Trophoblast cell (in vitro differentiated cells and primary cell): ENCODE data around the gene NDRG3.

Source experiments
- DNase-seq, 2 donors: peaks; one replicate each; pipeline ENCODE4 v3.0.0-alpha.2; 2016
- H2AFZ ChIP-seq: 2 replicates; pipeline ENCODE4 v1.6.1; 2013; ENCODE audit warnings: low read length, moderate library complexity, mild to moderate bottlenecking; ENCODE audit not compliant: insufficient read depth, poor library complexity
- H2AK5ac ChIP-seq: 2 replicates; pipeline ENCODE4 v1.6.1; 2013; ENCODE audit warnings: mild to moderate bottlenecking, low read length
- H2BK120ac ChIP-seq: 2 replicates; pipeline ENCODE4 v1.6.1; 2013; ENCODE audit warnings: low read length, mild to moderate bottlenecking, moderate library complexity; ENCODE audit not compliant: insufficient read depth, poor library complexity
- H2BK12ac ChIP-seq: 2 replicates; pipeline ENCODE4 v1.6.1; 2013; ENCODE audit warnings: mild to moderate bottlenecking, low read length, moderate library complexity
- H2BK5ac ChIP-seq: 2 replicates; pipeline ENCODE4 v1.6.1; 2013; ENCODE audit warnings: low read length, low read depth, moderate library complexity, mild to moderate bottlenecking; ENCODE audit not compliant: poor library complexity
- H3K14ac ChIP-seq: 2 replicates; pipeline ENCODE4 v1.6.1; 2013; ENCODE audit warnings: mild to moderate bottlenecking, low read length
- H3K18ac ChIP-seq: 2 replicates; pipeline ENCODE4 v1.6.1; 2013; ENCODE audit warnings: mild to moderate bottlenecking, low read length
- H3K23ac ChIP-seq: 2 replicates; pipeline ENCODE4 v1.6.1; 2013; ENCODE audit warnings: low read length
- H3K27ac ChIP-seq: 2 replicates; pipeline ENCODE4 v1.5.1; 2013; ENCODE audit warnings: low read depth, mild to moderate bottlenecking, inconsistent platforms, low read length, moderate library complexity
- H3K27me3 ChIP-seq: 2 replicates; pipeline ENCODE4 v1.6.1; 2013; ENCODE audit warnings: inconsistent platforms, mild to moderate bottlenecking, low read length, moderate library complexity; ENCODE audit not compliant: insufficient read depth
- H3K36me3 ChIP-seq, 2 experiments: 1 replicate in 1 of 2; 2 replicates in 1 of 2; pipeline ENCODE4 v1.6.1; 2013; ENCODE audit warnings: low read length in 2 of 2, mild to moderate bottlenecking in 2 of 2, moderate library complexity in 1 of 2; ENCODE audit not compliant: insufficient read depth in 2 of 2, control insufficient read depth in 1 of 2
- H3K4ac ChIP-seq: 2 replicates; pipeline ENCODE4 v1.6.1; 2013; ENCODE audit warnings: low read depth, mild to moderate bottlenecking, low read length, moderate library complexity
- H3K4me1 ChIP-seq, 2 experiments: 1 replicate in 1 of 2; 2 replicates in 1 of 2; pipeline ENCODE4 v1.6.1; 2013; ENCODE audit warnings: low read length in 2 of 2, mild to moderate bottlenecking in 2 of 2, moderate library complexity in 1 of 2; ENCODE audit not compliant: insufficient read depth in 2 of 2, control insufficient read depth in 1 of 2
- H3K4me2 ChIP-seq: 2 replicates; pipeline ENCODE4 v1.6.1; 2013; ENCODE audit warnings: inconsistent platforms, mild to moderate bottlenecking, low read length, moderate library complexity
- H3K4me3 ChIP-seq: 2 replicates; pipeline ENCODE4 v1.5.1; 2013; ENCODE audit warnings: mild to moderate bottlenecking, low read depth, low read length, inconsistent platforms
- H3K79me1 ChIP-seq: one replicate; pipeline ENCODE4 v1.6.1; 2013; ENCODE audit warnings: low read length
- H3K79me2 ChIP-seq: 2 replicates; pipeline ENCODE4 v1.6.1; 2013; ENCODE audit warnings: low read length, mild to moderate bottlenecking; ENCODE audit not compliant: control insufficient read depth, insufficient read depth, poor library complexity
- H3K9ac ChIP-seq: 2 replicates; pipeline ENCODE4 v1.6.1; 2013; ENCODE audit warnings: mild to moderate bottlenecking, low read length
- H3K9me3 ChIP-seq: 2 replicates; pipeline ENCODE4 v1.6.1; 2013; ENCODE audit warnings: low read depth, mild to moderate bottlenecking, control low read depth, inconsistent platforms, low read length; ENCODE audit not compliant: insufficient read depth
- H4K12ac ChIP-seq: 2 replicates; pipeline ENCODE4 v1.6.1; 2013; ENCODE audit warnings: low read depth, mild to moderate bottlenecking, low read length, moderate library complexity
- H4K8ac ChIP-seq: 2 replicates; pipeline ENCODE4 v1.6.1; 2013; ENCODE audit warnings: low read depth, mild to moderate bottlenecking, low read length, moderate library complexity
- H4K91ac ChIP-seq: one replicate; pipeline ENCODE4 v1.6.1; 2013; ENCODE audit warnings: low read depth, mild to moderate bottlenecking, low read length, moderate library complexity
- WGBS: extraction: QIAGEN DNeasy Blood & Tissue Kit; methylation state at CpG from one replicate; pipeline ENCODE4 v1.1.7; 2013; ENCODE audit warnings: missing lambda C conversion rate; ENCODE audit not compliant: insufficient read length, insufficient coverage; ENCODE audit errors: extremely low coverage; 5-methylcytosine and 5-hydroxymethylcytosine counted together

Gene NDRG3

GRCh38 chr20:36773597-36774390 lies 27.9 kb upstream of the NDRG3 start, which contains the start of gene DSN1:
TSS of gene DSN1 (minus strand) at chr20:36773763. CDS start at chr20:36771458, 2,305 bp downstream.
- peak within 1 kb of the TSS; percentile 84 for H3K4me2 ChIP-seq
- H3K4me1 ChIP-seq = no peaks in the 10 kb centered on the region
- H3K23ac ChIP-seq = no peak within 1 kb of the TSS
- H3K9ac ChIP-seq = peak within 1 kb of the TSS; percentile 96
- peak within 1 kb of the TSS; percentile 86 for H3K18ac ChIP-seq
- peak within 1 kb of the TSS; percentile 94 for H4K12ac ChIP-seq
- no peaks in the 10 kb centered on the region for H3K27me3 ChIP-seq
- peaks cover 9% of the 10 kb centered on the region for H3K79me1 ChIP-seq
- H2AFZ ChIP-seq = peak within 1 kb of the TSS; percentile 94
- peak within 1 kb of the TSS; percentile 73 for H3K4ac ChIP-seq
- H2AK5ac ChIP-seq = peak within 1 kb of the TSS; percentile 67
- H3K79me2 ChIP-seq = peaks cover 8% of the 10 kb centered on the region
- H3K27ac ChIP-seq = peak within 1 kb of the TSS; percentile 70
- peak within 1 kb of the TSS; percentile 92 for H3K14ac ChIP-seq
- H3K36me3 ChIP-seq = peaks cover 3 to 7% of the 10 kb centered on the region in 2 experiments
- H2BK5ac ChIP-seq = peak within 1 kb of the TSS; percentile 88
- H4K91ac ChIP-seq = peak within 1 kb of the TSS; percentile 97
- DNase-seq = peak; percentile 99 to 100
- no CpG with 5 or more reads among the region's 61 CpGs for WGBS
- no peaks in the 10 kb centered on the region for H3K9me3 ChIP-seq
- no peak within 1 kb of the TSS for H2BK12ac ChIP-seq
- peak within 1 kb of the TSS; percentile 77 for H2BK120ac ChIP-seq
- H3K4me3 ChIP-seq = peak within 1 kb of the TSS; percentile 81
- peak within 1 kb of the TSS; percentile 98 for H4K8ac ChIP-seq

GRCh38 chr20:36773107-36773596 lies 27.3 kb upstream of the NDRG3 start:
- H3K79me1 ChIP-seq = peaks cover 9% of the 10 kb centered on the region
- H3K4me2 ChIP-seq = peak overlapping the region; percentile 81
- H4K12ac ChIP-seq = peak overlapping the region; percentile 57
- no peaks in the 10 kb centered on the region for H3K4me1 ChIP-seq
- H3K9ac ChIP-seq = peak overlapping the region; percentile 85
- H3K27ac ChIP-seq = peak overlapping the region; percentile 35
- peak overlapping the region; percentile 81 for H3K4me3 ChIP-seq
- no peak overlapping the region for H2BK12ac ChIP-seq
- peak overlapping the region; percentile 78 for H4K91ac ChIP-seq
- peak overlapping the region; percentile 11 for H2AK5ac ChIP-seq
- H3K14ac ChIP-seq = peak overlapping the region; percentile 82
- H2BK5ac ChIP-seq = peak overlapping the region; percentile 47
- no peak overlapping the region for H3K23ac ChIP-seq
- H3K18ac ChIP-seq = peak overlapping the region; percentile 86
- peaks cover 8% of the 10 kb centered on the region for H3K79me2 ChIP-seq
- peak overlapping the region; percentile 47 for H2AFZ ChIP-seq
- peak overlapping the region; percentile 82 for H4K8ac ChIP-seq
- H2BK120ac ChIP-seq = peak overlapping the region; percentile 49
- no peaks in the 10 kb centered on the region for H3K27me3 ChIP-seq
- H3K4ac ChIP-seq = peak overlapping the region; percentile 52
- H3K9me3 ChIP-seq = no peaks in the 10 kb centered on the region
- no CpG with 5 or more reads among the region's 28 CpGs for WGBS
- DNase-seq = no peak
- H3K36me3 ChIP-seq = peaks cover 3 to 7% of the 10 kb centered on the region in 2 experiments

GRCh38 chr20:36770680-36771079 lies 24.8 kb upstream of the NDRG3 start:
- Histone ChIP-seq H3K4me2 (no peak overlapping the region), H3K27ac (no peak overlapping the region), H3K79me2 (peaks cover 8% of the 10 kb centered on the region), H2AFZ (no peak overlapping the region), H4K8ac (no peak overlapping the region), H2AK5ac (no peak overlapping the region), H2BK12ac (no peak overlapping the region), H3K18ac (no peak overlapping the region), H3K36me3 (peaks cover 9 to 12% of the 10 kb centered on the region in 2 experiments), H3K14ac (no peak overlapping the region), H3K23ac (no peak overlapping the region), H3K4me3 (no peak overlapping the region), H2BK120ac (no peak overlapping the region), H3K9ac (no peak overlapping the region), H3K4me1 (no peaks in the 10 kb centered on the region), H4K12ac (no peak overlapping the region), H3K4ac (no peak overlapping the region), H3K9me3 (no peaks in the 10 kb centered on the region), H3K27me3 (no peaks in the 10 kb centered on the region), H2BK5ac (no peak overlapping the region), H3K79me1 (peaks cover 9% of the 10 kb centered on the region), H4K91ac (no peak overlapping the region)
- WGBS = no CpG with 5 or more reads among the region's 7 CpGs
- no peak for DNase-seq

GRCh38 chr20:36768768-36769430 lies 23.0 kb upstream of the NDRG3 start:
- no peaks in the 10 kb centered on the region for H3K4me1 ChIP-seq
- no peak overlapping the region for H3K4ac ChIP-seq
- H2BK12ac ChIP-seq = no peak overlapping the region
- no peak overlapping the region for H4K91ac ChIP-seq
- peaks cover 11 to 16% of the 10 kb centered on the region in 2 experiments for H3K36me3 ChIP-seq
- no peak overlapping the region for H2BK5ac ChIP-seq
- no peaks in the 10 kb centered on the region for H3K27me3 ChIP-seq
- H4K8ac ChIP-seq = no peak overlapping the region
- peaks cover 6% of the 10 kb centered on the region for H3K79me2 ChIP-seq
- H3K27ac ChIP-seq = no peak overlapping the region
- no peaks in the 10 kb centered on the region for H3K9me3 ChIP-seq
- H2AFZ ChIP-seq = no peak overlapping the region
- H4K12ac ChIP-seq = no peak overlapping the region
- peaks cover 7% of the 10 kb centered on the region for H3K79me1 ChIP-seq
- no peak overlapping the region for H3K4me2 ChIP-seq
- no peak overlapping the region for H3K9ac ChIP-seq
- no peak overlapping the region for H3K4me3 ChIP-seq
- peak in 1 of 2 donors; percentile 38 for DNase-seq
- H3K23ac ChIP-seq = no peak overlapping the region
- H3K14ac ChIP-seq = no peak overlapping the region
- WGBS = no CpG with 5 or more reads among the region's 5 CpGs
- H3K18ac ChIP-seq = no peak overlapping the region
- H2BK120ac ChIP-seq = no peak overlapping the region
- H2AK5ac ChIP-seq = no peak overlapping the region
